HG02884 (cell line): Measurements from ENCODE around the gene ATXN1.

Experiments
- ATAC-seq: cut with Tn5 transposase; IDR thresholded peaks from one replicate; pipeline ENCODE4 v1.9.1; 2021; ENCODE audit warnings: mild to moderate bottlenecking, moderate library complexity; ENCODE audit not compliant: unreplicated experiment

Gene ATXN1

GRCh38 chr6:16252686-16253299 lies 508.5 kb downstream of the ATXN1 start:
- ATAC-seq: no peak

- ATAC-seq: no peak
Measured at GRCh38 chr6:16251706-16252105, 509.6 kb downstream of the ATXN1 start.

- ATAC-seq: no peak
Measured at GRCh38 chr6:16249971-16250370, 511.3 kb downstream of the ATXN1 start.
